Dermis microvascular lymphatic vessel endothelial cell (primary cell): ENCODE data around the gene VPS37C. TPM values are rescaled to one million over a fixed set of nuclear protein-coding genes. Genes with fewer than 3 reads are reported as not detected.
"Not testable (repeated sequence)": the region's sequence is repeated elsewhere in the genome, so short reads cannot be mapped to it uniquely, and the experiment has no call there.

ENCODE experiments used
- DNase-seq, 2 donors: peaks; one replicate each; pipeline versions ENCODE4 v3.0.0 to v3.0.0-alpha.2; 2010; ENCODE audit warnings: low read depth in 2 of 2
- total RNA-seq: library from RNA; depleted of rRNA; stranded (reverse); fragments of >200 nt; gene quantifications from 2 replicates; pipeline ENCODE4 v1.2.1, GENCODE V29; 2014

Gene VPS37C
- total RNA-seq, 1 donor from 2014 or later, result 5.1 TPM

GRCh38 chr11:61098778-61099177 lies 62.4 kb downstream of the VPS37C start:
- DNase-seq, result no peak

GRCh38 chr11:61098261-61098660 lies 63.0 kb downstream of the VPS37C start:
- DNase-seq, result not testable (repeated sequence)

GRCh38 chr11:61095021-61095420 lies 66.2 kb downstream of the VPS37C start:
- DNase-seq, result no peak

- not testable (repeated sequence) for DNase-seq
Measured at GRCh38 chr11:61094167-61094566, 67.1 kb downstream of the VPS37C start.

GRCh38 chr11:61092908-61093763 lies 68.1 kb downstream of the VPS37C start:
- no peak for DNase-seq

GRCh38 chr11:61092280-61092766 lies 68.9 kb downstream of the VPS37C start:
- peak in 1 of 2 donors; percentile 16 for DNase-seq

- no peak for DNase-seq
Measured at GRCh38 chr11:61091373-61092279, 69.6 kb downstream of the VPS37C start.

GRCh38 chr11:61090982-61091372 lies 70.2 kb downstream of the VPS37C start:
- no peak for DNase-seq

- no peak for DNase-seq
Measured at GRCh38 chr11:61090521-61090920, 70.7 kb downstream of the VPS37C start.

GRCh38 chr11:61089806-61090491 lies 71.3 kb downstream of the VPS37C start:
- no peak for DNase-seq

GRCh38 chr11:61087426-61088119 lies 73.7 kb downstream of the VPS37C start:
- DNase-seq, result no peak

GRCh38 chr11:61083601-61084147 lies 77.6 kb downstream of the VPS37C start:
- DNase-seq, result no peak

GRCh38 chr11:61082931-61083531 lies 78.2 kb downstream of the VPS37C start:
- no peak for DNase-seq

- DNase-seq, result no peak
Measured at GRCh38 chr11:61082062-61082870, 79.0 kb downstream of the VPS37C start.

GRCh38 chr11:61080986-61081590 lies 80.1 kb downstream of the VPS37C start:
- DNase-seq, result no peak

GRCh38 chr11:61080526-61080925 lies 80.7 kb downstream of the VPS37C start:
- no peak for DNase-seq
